HL-60/S4 treated with phorbol 12-myristate 13-acetate at 8.2 ng/mL for 4 days and 3 days (cell line): Measurements from ENCODE around the gene NARS2.

Source experiments
- in situ Hi-C: fragments of 300-500 bp; cut with MboI; formaldehyde crosslinking; loops from 2 replicates; pipeline ENCODE4 v1.15.0; 2022; ENCODE audit warnings: low sequenced_read_pairs

NARS2 gene

GRCh38 chr11:78450866-78451265 lies 123.8 kb downstream of the NARS2 start:
- in situ Hi-C loops, result no loop called here

DNA sequence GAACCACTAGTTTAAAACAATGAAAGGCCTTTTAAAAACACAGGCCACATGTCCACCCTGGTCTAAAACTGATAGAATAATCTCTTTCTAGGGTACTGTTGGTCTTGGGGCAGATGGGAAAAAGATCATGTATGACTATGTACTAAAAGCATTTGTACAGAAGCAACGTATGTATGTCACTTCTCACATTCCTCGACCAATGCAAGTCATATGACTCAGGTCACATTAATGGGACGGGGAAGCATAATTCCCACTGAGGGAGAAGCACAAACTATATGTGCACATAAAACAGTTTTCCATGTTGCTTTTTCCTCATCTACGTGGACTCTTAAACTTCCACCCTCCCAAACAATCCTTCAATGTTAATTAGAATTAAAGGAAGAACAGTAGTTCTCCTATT lies 124.8 kb downstream of the NARS2 start:
- in situ Hi-C loops, result loop anchor here (25.0 kb wide), 1 partner anchor 213 kb away; no protein-coding TSS in a partner anchor

- in situ Hi-C loops, result loop anchor here (25.0 kb wide), 1 partner anchor 209 kb away; no protein-coding TSS in a partner anchor
These were observed 128.5 kb downstream of the NARS2 start for GRCh38 chr11:78446210-78446609.

DNA sequence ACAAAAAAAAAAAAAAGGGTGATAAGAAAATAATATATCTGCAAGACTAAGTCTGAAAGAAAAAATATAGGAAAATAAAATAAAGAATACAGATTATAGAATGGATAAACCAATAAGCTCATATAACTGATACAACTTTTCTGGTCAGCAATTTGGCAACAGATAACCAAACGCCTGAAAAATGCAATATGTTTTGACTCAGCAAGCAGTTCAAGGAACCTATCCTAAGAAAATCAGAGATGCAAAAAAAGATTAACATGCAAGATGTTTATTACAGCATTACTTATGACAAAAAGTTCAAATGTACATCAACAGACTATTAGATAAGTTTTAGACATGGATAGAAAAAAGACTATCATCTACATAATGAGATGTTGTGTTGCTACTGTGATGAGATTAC lies 129.9 kb downstream of the NARS2 start:
- in situ Hi-C loops, result loop anchor here (25.0 kb wide), 1 partner anchor 207 kb away; no protein-coding TSS in a partner anchor

DNA sequence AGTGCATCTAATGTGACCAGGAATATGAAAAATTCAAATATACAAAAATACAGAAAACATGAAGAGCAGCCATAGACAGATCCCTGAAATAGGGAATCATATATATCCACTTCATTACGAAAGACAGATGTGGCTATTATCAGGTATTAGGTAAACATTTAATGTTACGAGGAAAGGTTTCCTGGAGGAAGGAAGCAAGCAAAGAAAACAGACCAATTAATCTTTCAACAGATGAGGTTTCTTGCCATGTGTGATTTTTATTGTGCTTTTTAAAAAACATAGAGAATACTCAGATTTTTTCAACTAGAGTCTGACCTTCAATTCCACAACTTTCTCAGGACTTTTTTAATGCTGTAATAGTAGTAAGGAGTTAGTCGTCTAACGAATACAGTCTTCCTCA lies 132.7 kb downstream of the NARS2 start:
- in situ Hi-C loops, result loop anchor here (25.0 kb wide), 1 partner anchor 205 kb away; no protein-coding TSS in a partner anchor

GRCh38 chr11:78438298-78438975 lies 136.2 kb downstream of the NARS2 start:
- in situ Hi-C loops, result loop anchor here (25.0 kb wide), 1 partner anchor 201 kb away; no protein-coding TSS in a partner anchor

- in situ Hi-C loops, result loop anchor here (25.0 kb wide), 1 partner anchor 196 kb away; no protein-coding TSS in a partner anchor
These were observed 141.7 kb downstream of the NARS2 start for GRCh38 chr11:78432956-78433355.

GRCh38 chr11:78432058-78432515 lies 142.6 kb downstream of the NARS2 start:
- in situ Hi-C loops, result loop anchor here (25.0 kb wide), 1 partner anchor 195 kb away; no protein-coding TSS in a partner anchor

GRCh38 chr11:78429660-78430059 lies 145.0 kb downstream of the NARS2 start:
- in situ Hi-C loops, result loop anchor here (25.0 kb wide), 1 partner anchor 192 kb away; no protein-coding TSS in a partner anchor

GRCh38 chr11:78429209-78429608 lies 145.5 kb downstream of the NARS2 start:
- in situ Hi-C loops, result loop anchor here (25.0 kb wide), 1 partner anchor 192 kb away; no protein-coding TSS in a partner anchor

GRCh38 chr11:78428773-78429172 lies 145.9 kb downstream of the NARS2 start:
- in situ Hi-C loops, result loop anchor here (25.0 kb wide), 1 partner anchor 191 kb away; no protein-coding TSS in a partner anchor

DNA sequence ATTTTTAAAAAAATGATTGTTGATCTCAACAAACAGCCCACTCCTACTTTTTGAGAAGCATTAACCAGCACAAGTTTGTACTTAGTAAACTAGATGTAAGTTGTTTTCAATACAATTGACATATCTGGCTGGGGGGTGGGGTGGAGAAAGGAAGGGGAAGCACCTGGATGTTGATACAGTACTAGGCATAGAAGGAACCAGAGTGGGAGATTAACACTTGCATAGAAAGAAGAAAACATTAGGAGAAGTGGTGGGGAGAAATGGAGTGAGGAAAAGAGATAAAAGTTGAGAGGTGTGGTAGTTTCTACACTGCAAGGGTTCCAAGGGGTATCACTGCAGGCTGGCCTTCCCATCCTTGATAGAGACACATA lies 146.4 kb downstream of the NARS2 start:
- in situ Hi-C loops, result loop anchor here (25.0 kb wide), 1 partner anchor 191 kb away; no protein-coding TSS in a partner anchor

- in situ Hi-C loops, result loop anchor here (25.0 kb wide), 1 partner anchor 190 kb away; no protein-coding TSS in a partner anchor
These were observed 146.9 kb downstream of the NARS2 start for GRCh38 chr11:78427615-78428265.

GRCh38 chr11:78426845-78427244 lies 147.8 kb downstream of the NARS2 start:
- in situ Hi-C loops, result loop anchor here (25.0 kb wide), 1 partner anchor 190 kb away; no protein-coding TSS in a partner anchor

DNA sequence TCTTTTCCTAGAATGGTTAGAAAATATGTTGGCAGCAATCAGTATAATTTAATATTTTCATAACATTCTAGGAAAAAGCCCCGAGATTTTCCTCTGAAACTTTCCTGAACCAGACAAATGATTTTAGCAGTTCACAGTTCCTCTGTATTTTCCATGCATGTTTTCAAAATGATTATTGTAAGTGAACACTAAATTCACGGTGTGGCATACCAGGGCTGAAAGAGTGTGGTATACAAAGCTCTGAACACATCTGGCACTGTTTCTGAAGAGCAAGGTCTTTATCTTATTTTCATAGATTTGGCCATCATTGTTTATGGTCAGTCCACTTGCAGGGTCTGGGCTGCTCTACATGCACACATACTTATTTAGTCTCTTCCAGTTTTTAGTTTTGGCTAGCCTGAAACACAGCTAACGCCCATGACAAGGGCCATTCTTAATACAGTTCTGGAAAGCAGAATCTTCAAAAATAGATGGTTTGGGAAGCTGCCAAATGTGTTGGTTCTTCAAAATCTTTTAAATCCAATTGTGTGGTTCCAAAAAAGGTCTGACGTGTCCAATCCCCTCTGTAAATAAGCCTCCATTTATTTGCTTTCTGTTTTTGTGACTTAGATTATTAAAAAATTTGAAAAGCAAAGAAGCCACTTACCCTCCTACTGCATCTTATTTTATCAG lies 149.1 kb downstream of the NARS2 start:
- in situ Hi-C loops, result loop anchor here (25.0 kb wide), 1 partner anchor 188 kb away; no protein-coding TSS in a partner anchor

DNA sequence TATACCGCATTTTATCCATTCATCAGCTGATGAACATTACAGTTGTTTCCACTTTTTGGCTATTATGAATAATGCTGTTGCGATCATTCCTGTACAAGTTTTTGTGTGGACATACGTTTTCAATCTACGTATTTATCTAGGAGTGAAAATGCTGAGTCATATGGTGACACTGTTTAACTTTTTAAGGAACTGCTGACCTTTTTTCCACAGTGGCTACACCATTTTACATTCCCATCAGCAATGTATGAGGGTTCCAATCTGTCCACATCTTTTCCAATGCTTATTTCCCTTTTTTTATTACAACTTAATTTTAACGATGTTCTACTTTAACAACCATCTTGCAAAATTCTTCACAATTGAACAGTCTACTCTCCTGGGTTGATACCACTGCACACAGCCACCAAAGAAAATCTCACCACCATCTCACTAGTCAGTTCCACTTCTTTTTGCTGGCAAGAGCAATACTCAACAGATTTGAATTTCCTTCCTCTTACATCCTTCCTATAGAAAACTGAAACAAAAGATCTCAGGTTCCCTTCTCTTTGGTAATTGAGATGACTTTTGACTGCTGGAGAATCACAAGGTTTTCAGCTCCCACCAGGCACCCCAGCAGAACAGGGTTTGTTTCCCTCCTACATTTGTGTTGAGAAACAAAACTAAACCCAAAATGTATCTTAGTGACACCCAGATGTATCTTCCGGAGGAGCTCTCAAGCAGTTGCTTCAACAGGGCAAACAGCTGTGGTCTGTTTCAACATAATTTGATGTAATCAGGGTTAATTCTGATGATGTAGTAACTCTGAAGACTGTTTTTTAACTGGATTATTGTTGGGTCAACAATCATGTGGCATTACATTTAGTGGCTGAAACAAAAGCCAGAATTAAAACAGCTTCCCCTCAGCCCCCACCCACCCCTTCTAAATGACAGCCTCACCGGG lies 150.1 kb downstream of the NARS2 start:
- in situ Hi-C loops, result loop anchor here (25.0 kb wide), 1 partner anchor 187 kb away; no protein-coding TSS in a partner anchor

- in situ Hi-C loops, result no loop called here
These were observed 151.4 kb downstream of the NARS2 start for GRCh38 chr11:78423241-78423640.

DNA sequence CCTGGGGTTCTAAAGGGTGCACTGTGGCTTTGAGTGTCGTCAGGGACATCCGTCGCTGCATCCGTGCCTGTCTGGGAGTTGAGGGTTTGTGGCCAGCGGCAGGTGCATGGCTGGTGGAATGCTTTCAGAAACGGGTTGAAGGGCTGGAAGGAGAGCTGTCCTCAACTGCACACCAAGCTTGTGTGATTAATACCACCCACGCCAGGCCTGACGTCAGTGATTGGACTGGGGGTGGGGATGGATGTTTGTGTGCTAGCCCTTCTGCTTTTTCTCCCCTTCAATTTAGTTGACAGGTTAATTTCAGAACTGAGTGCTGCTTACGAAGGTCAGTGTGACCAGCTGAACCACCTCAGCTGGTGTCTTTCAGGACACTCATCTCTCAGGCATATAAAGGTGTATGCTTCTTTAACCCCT lies 153.9 kb downstream of the NARS2 start:
- in situ Hi-C loops, result no loop called here

- in situ Hi-C loops, result no loop called here
These were observed 154.4 kb downstream of the NARS2 start for GRCh38 chr11:78420255-78420764.
